Islet precursor cell (in vitro differentiated cells): Measurements from ENCODE around the gene CCDC154.
"Not testable (repeated sequence)": the region's sequence is repeated elsewhere in the genome, so short reads cannot be mapped to it uniquely, and the experiment has no call there.

Experiments
- DNase-seq: peaks from one replicate; pipeline ENCODE4 v3.0.0-alpha.2; 2018

CCDC154 gene

GRCh38 chr16:1443980-1444729 is at the start of gene CCDC154:
CCDC154 (minus strand) TSS chr16:1444556; CDS start chr16:1444322, 234 bp downstream.
- DNase-seq = no peak

- no peak for DNase-seq
These were observed 49.4 kb upstream of the CCDC154 start for GRCh38 chr16:1493746-1494094.

- DNase-seq = peak; percentile 89
These were observed 48.8 kb upstream of the CCDC154 start, which contains the start of gene TELO2 for GRCh38 chr16:1492923-1493745. TELO2 (plus strand) TSS chr16:1493360; CDS start chr16:1494282, 922 bp downstream.

GRCh38 chr16:1492082-1492922 is 47.9 kb upstream of the CCDC154 start:
- DNase-seq = no peak

GRCh38 chr16:1491327-1491726 is 47.0 kb upstream of the CCDC154 start:
- no peak for DNase-seq

GRCh38 chr16:1489077-1489476 is 44.7 kb upstream of the CCDC154 start:
- no peak for DNase-seq

GRCh38 chr16:1488619-1489018 is 44.3 kb upstream of the CCDC154 start, which contains the start of gene PTX4:
PTX4 (minus strand) TSS chr16:1488944; CDS start chr16:1488909, 35 bp downstream.
- no peak for DNase-seq

GRCh38 chr16:1488054-1488601 is 43.8 kb upstream of the CCDC154 start:
- no peak for DNase-seq

- no peak for DNase-seq
These were observed 43.2 kb upstream of the CCDC154 start for GRCh38 chr16:1487395-1488053.

- DNase-seq = no peak
These were observed 42.4 kb upstream of the CCDC154 start for GRCh38 chr16:1486551-1487390.

GRCh38 chr16:1485847-1486496 is 41.6 kb upstream of the CCDC154 start:
- no peak for DNase-seq

GRCh38 chr16:1481906-1482835 is 37.8 kb upstream of the CCDC154 start:
- DNase-seq = no peak

- not testable (repeated sequence) for DNase-seq
These were observed 34.6 kb upstream of the CCDC154 start for GRCh38 chr16:1478937-1479336.

GRCh38 chr16:1477033-1477432 is 32.7 kb upstream of the CCDC154 start:
- DNase-seq = no peak

- DNase-seq = no peak
These were observed 31.3 kb upstream of the CCDC154 start for GRCh38 chr16:1475552-1476114.

- peak; percentile 89 for DNase-seq
These were observed 30.6 kb upstream of the CCDC154 start, which contains the start of gene CLCN7 for GRCh38 chr16:1474796-1475551. CLCN7 (minus strand) TSS chr16:1475028; CDS start chr16:1474974, 54 bp downstream.

GRCh38 chr16:1474082-1474795 is 29.9 kb upstream of the CCDC154 start:
- no peak for DNase-seq
